BLaER1 treated with 17β-estradiol and CSF1 and Interleukin-3, amounts not matched to agents 10 nM and 100 nM (cell line): Measurements from ENCODE around the gene PLEKHS1.
"Not testable (repeated sequence)": the region's sequence is repeated elsewhere in the genome, so short reads cannot be mapped to it uniquely, and the experiment has no call there.

Experiments
- H3K27ac ChIP-seq, 11 experiments: shearing (Covaris generic); formaldehyde crosslinking; 2 replicates each; pipeline ENCODE4 v1.8.1; 2022
- H3K27me3 ChIP-seq, 11 experiments: shearing (Covaris generic); formaldehyde crosslinking; 2 replicates each; pipeline ENCODE4 v1.8.1; 2022
- H3K36me3 ChIP-seq, 11 experiments: shearing (Covaris generic); formaldehyde crosslinking; 2 replicates each; pipeline ENCODE4 v1.8.1; 2022
- H3K4me1 ChIP-seq, 10 experiments: shearing (Covaris generic); formaldehyde crosslinking; 2 replicates each; pipeline ENCODE4 v1.8.1; 2022
- H3K4me2 ChIP-seq, 11 experiments: shearing (Covaris generic); formaldehyde crosslinking; 2 replicates each; pipeline ENCODE4 v1.8.1; 2022
- H3K4me3 ChIP-seq, 10 experiments: shearing (Covaris generic); formaldehyde crosslinking; 2 replicates each; pipeline ENCODE4 v1.8.1; 2022
- H3K9ac ChIP-seq, 11 experiments: shearing (Covaris generic); formaldehyde crosslinking; 2 replicates each; pipeline ENCODE4 v1.8.1; 2022
- H3K9me3 ChIP-seq, 11 experiments: shearing (Covaris generic); formaldehyde crosslinking; replicated peaks in 1 of 11; 2 replicates each; pipeline ENCODE4 v1.8.1; 2022
- H4K20me1 ChIP-seq, 11 experiments: shearing (Covaris generic); formaldehyde crosslinking; 2 replicates each; pipeline ENCODE4 v1.8.1; 2022
- Cebpa-rat ChIP-seq, 11 experiments: shearing (Covaris generic); IDR thresholded peaks; 2 replicates each; pipeline ENCODE4 v1.8.1; 2022

PLEKHS1 gene

GRCh38 chr10:113767222-113767621 lies 15.7 kb downstream of the PLEKHS1 start:
- H3K36me3 ChIP-seq, result no peaks in the 10 kb centered on the region
- no peak overlapping the region for H3K4me2 ChIP-seq
- TF ChIP-seq Cebpa-rat (IDR thresholded peaks at IDR 0.05), result no peak
- H3K4me1 ChIP-seq, result no peaks in the 10 kb centered on the region
- H3K9me3 ChIP-seq, result peaks cover 13 to 18% (median 17%) of the 10 kb centered on the region in 11 experiments; a peak in 21 of 22 replicates
- no peak overlapping the region for H3K9ac ChIP-seq
- no peaks in the 10 kb centered on the region for H4K20me1 ChIP-seq
- no peak overlapping the region for H3K4me3 ChIP-seq
- H3K27ac ChIP-seq, result no peak overlapping the region
- H3K27me3 ChIP-seq, result no peaks in the 10 kb centered on the region

GRCh38 chr10:113770346-113770745 lies 18.9 kb downstream of the PLEKHS1 start:
- no peak overlapping the region for H3K9ac ChIP-seq
- H3K4me2 ChIP-seq, result no peak overlapping the region
- no peak for TF ChIP-seq Cebpa-rat (IDR thresholded peaks at IDR 0.05)
- H3K27ac ChIP-seq, result no peak overlapping the region
- no peaks in the 10 kb centered on the region for H3K27me3 ChIP-seq
- H3K4me1 ChIP-seq, result no peaks in the 10 kb centered on the region
- no peaks in the 10 kb centered on the region for H4K20me1 ChIP-seq
- no peak overlapping the region for H3K4me3 ChIP-seq
- H3K36me3 ChIP-seq, result no peaks in the 10 kb centered on the region
- H3K9me3 ChIP-seq, result no peaks in the 10 kb centered on the region

- H3K9ac ChIP-seq, H3K4me1 ChIP-seq, H3K4me2 ChIP-seq, H3K4me3 ChIP-seq, H3K36me3 ChIP-seq, H4K20me1 ChIP-seq, H3K27me3 ChIP-seq, H3K27ac ChIP-seq, H3K9me3 ChIP-seq: not testable (repeated sequence)
Observed at GRCh38 chr10:113771131-113771530, 19.6 kb downstream of the PLEKHS1 start.

- Histone ChIP-seq H3K4me3 (no peak overlapping the region), H3K36me3 (no peaks in the 10 kb centered on the region), H4K20me1 (no peaks in the 10 kb centered on the region), H3K27me3 (no peaks in the 10 kb centered on the region), H3K4me1 (no peaks in the 10 kb centered on the region), H3K9ac (no peak overlapping the region), H3K9me3 (no peaks in the 10 kb centered on the region), H3K27ac (no peak overlapping the region), H3K4me2 (no peak overlapping the region)
- no peak for TF ChIP-seq Cebpa-rat (IDR thresholded peaks at IDR 0.05)
Observed at GRCh38 chr10:113775686-113776294, 24.3 kb downstream of the PLEKHS1 start.

GRCh38 chr10:113776553-113776952 lies 25.1 kb downstream of the PLEKHS1 start:
- H3K27ac ChIP-seq, result no peak overlapping the region
- H3K27me3 ChIP-seq, result no peaks in the 10 kb centered on the region
- H4K20me1 ChIP-seq, result no peaks in the 10 kb centered on the region

GRCh38 chr10:113780681-113781250 lies 29.3 kb downstream of the PLEKHS1 start:
- Histone ChIP-seq H3K4me2 (no peak overlapping the region), H3K27ac (no peak overlapping the region), H3K4me3 (no peak overlapping the region), H3K9me3 (no peaks in the 10 kb centered on the region), H4K20me1 (no peaks in the 10 kb centered on the region), H3K27me3 (no peaks in the 10 kb centered on the region), H3K9ac (no peak overlapping the region), H3K36me3 (no peaks in the 10 kb centered on the region), H3K4me1 (no peaks in the 10 kb centered on the region)
- no peak for TF ChIP-seq Cebpa-rat (IDR thresholded peaks at IDR 0.05)

More at GRCh38 chr10:113776553-113776952, 25.1 kb downstream of the PLEKHS1 start:
- no peak overlapping the region for H3K4me3 ChIP-seq
- H3K9ac ChIP-seq, result no peak overlapping the region
- no peaks in the 10 kb centered on the region for H3K4me1 ChIP-seq
- TF ChIP-seq Cebpa-rat (IDR thresholded peaks at IDR 0.05), result no peak
- no peak overlapping the region for H3K4me2 ChIP-seq
- no peaks in the 10 kb centered on the region for H3K9me3 ChIP-seq
- H3K36me3 ChIP-seq, result no peaks in the 10 kb centered on the region

- Histone ChIP-seq H3K27ac (no peak overlapping the region), H3K4me1 (no peaks in the 10 kb centered on the region), H3K27me3 (no peaks in the 10 kb centered on the region), H4K20me1 (no peaks in the 10 kb centered on the region), H3K9ac (no peak overlapping the region), H3K4me2 (no peak overlapping the region), H3K36me3 (no peaks in the 10 kb centered on the region), H3K9me3 (no peaks in the 10 kb centered on the region), H3K4me3 (no peak overlapping the region)
- TF ChIP-seq Cebpa-rat (IDR thresholded peaks at IDR 0.05), result no peak
Observed at GRCh38 chr10:113782367-113782766, 30.9 kb downstream of the PLEKHS1 start.

GRCh38 chr10:113782986-113783704 lies 31.7 kb downstream of the PLEKHS1 start:
- H3K27me3 ChIP-seq, result no peaks in the 10 kb centered on the region
- no peaks in the 10 kb centered on the region for H3K9me3 ChIP-seq
- H3K4me2 ChIP-seq, result no peak overlapping the region
- TF ChIP-seq Cebpa-rat (IDR thresholded peaks at IDR 0.05), result no peak
- H3K27ac ChIP-seq, result no peak overlapping the region
- no peaks in the 10 kb centered on the region for H3K36me3 ChIP-seq
- H3K4me1 ChIP-seq, result no peaks in the 10 kb centered on the region
- H4K20me1 ChIP-seq, result no peaks in the 10 kb centered on the region
- H3K9ac ChIP-seq, result no peak overlapping the region
- H3K4me3 ChIP-seq, result no peak overlapping the region

GRCh38 chr10:113788604-113789083 lies 37.2 kb downstream of the PLEKHS1 start:
- Histone ChIP-seq H3K4me2 (peak overlapping the region in 5 of 11 experiments; percentile 4 to 38 (median 34); a peak in 6 of 22 replicates), H3K4me1 (peaks cover 0 to 11% (median 3%) of the 10 kb centered on the region in 10 experiments; a peak in 9 of 20 replicates), H4K20me1 (no peaks in the 10 kb centered on the region), H3K9ac (no peak overlapping the region), H3K27me3 (no peaks in the 10 kb centered on the region), H3K27ac (peak overlapping the region in 1 of 11 experiments; percentile 3; a peak in 1 of 22 replicates), H3K4me3 (no peak overlapping the region), H3K36me3 (no peaks in the 10 kb centered on the region), H3K9me3 (0 out of 22 replicates have a peak, but pooled peaks cover 0 to 5% (median 0%) of the 10 kb centered on the region in 11 experiments)
- TF ChIP-seq Cebpa-rat (IDR thresholded peaks at IDR 0.05), result no peak
